GM12891 (cell line): Measurements from ENCODE around the gene UBE2I.
"Not testable (repeated sequence)": the region's sequence is repeated elsewhere in the genome, so short reads cannot be mapped to it uniquely, and the experiment has no call there.

ENCODE experiments used
- DNase-seq: peaks from one replicate; pipeline ENCODE4 v3.0.0; 2011; ENCODE audit warnings: low spot score; ENCODE audit not compliant: insufficient read length
- FAIRE-seq: peaks from 2 replicates; lab custom pipeline; 2011; peaks lifted over from hg19 to GRCh38; lab: Jason Lieb, UNC
- PAX5 ChIP-seq: IDR thresholded peaks from 2 replicates; pipeline ENCODE4 v1.6.1; 2011; ENCODE audit warnings: low read length, moderate library complexity, mild to moderate bottlenecking; ENCODE audit not compliant: insufficient read depth, severe bottlenecking
- POLR2A ChIP-seq: IDR thresholded peaks from 2 replicates; pipeline ENCODE4 v1.6.1; 2011; ENCODE audit warnings: low read depth, low read length, control low read depth
- POLR2AphosphoS5 ChIP-seq: IDR thresholded peaks from 2 replicates; pipeline ENCODE4 v1.6.1; 2011; ENCODE audit warnings: low read depth, low read length, control low read depth
- POU2F2 ChIP-seq: IDR thresholded peaks from 2 replicates; pipeline ENCODE4 v1.6.1; 2011; ENCODE audit warnings: low read depth, mild to moderate bottlenecking, control low read depth, low read length, moderate library complexity
- SPI1 ChIP-seq: IDR thresholded peaks from 2 replicates; pipeline ENCODE4 v1.6.1; 2011; ENCODE audit warnings: low read depth, low read length, control low read depth
- TAF1 ChIP-seq: IDR thresholded peaks from 2 replicates; pipeline ENCODE4 v1.6.1; 2011; ENCODE audit warnings: low read depth, low read length, control low read depth

Gene UBE2I

GRCh38 chr16:1285669-1286512, 23.5 kb upstream of the UBE2I start:
- FAIRE-seq (no peak), DNase-seq (no peak)
- no peak for TF ChIP-seq POLR2A
- TF ChIP-seq POLR2AphosphoS5, result no peak
- no peak for TF ChIP-seq PAX5
- TF ChIP-seq SPI1, result no peak

GRCh38 chr16:1286513-1287094, 22.8 kb upstream of the UBE2I start:
- FAIRE-seq (no peak), DNase-seq (no peak)
- TF ChIP-seq PAX5 (no peak), SPI1 (no peak), POLR2A (no peak), POU2F2 (no peak), POLR2AphosphoS5 (no peak), TAF1 (no peak)

DNA sequence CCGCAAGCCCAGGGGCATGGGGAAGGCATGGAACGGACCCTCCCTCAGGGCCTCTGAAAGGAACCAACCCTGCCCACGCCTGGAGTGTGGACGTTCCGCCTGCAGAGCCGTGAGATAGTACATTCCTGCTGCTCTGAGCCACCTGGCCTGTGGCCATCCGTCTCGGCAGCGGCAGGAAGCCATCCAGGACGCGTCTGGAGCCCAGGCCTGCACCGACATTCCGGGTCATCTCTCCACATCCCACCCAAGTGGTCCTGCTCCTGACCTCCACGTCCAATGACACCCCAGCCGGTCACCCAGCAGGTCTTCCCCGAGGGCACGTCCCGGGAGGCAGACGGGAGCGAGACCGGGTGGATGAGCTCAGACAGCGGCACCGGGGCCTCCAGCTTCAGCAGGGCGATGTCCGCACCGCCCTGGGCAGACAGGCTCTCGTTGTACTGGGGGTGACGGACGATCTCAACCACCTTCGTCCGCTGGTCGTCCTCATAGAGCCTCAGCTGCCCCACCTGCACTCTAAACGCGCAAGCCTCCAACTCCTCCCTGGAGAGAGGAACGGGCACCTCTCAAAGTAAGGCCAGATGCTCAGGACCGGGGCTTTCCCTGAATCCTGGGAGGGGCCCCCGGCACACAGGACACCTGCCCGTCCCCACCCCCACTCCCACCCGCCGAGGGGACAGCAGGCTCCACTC, 21.3 kb upstream of the UBE2I start:
- no peak for TF ChIP-seq SPI1
- TF ChIP-seq TAF1, result no peak
- no peak for TF ChIP-seq PAX5
- TF ChIP-seq POU2F2, result no peak
- TF ChIP-seq POLR2A, result no peak
- no peak for TF ChIP-seq POLR2AphosphoS5
- DNase-seq (no peak), FAIRE-seq (no peak)

DNA sequence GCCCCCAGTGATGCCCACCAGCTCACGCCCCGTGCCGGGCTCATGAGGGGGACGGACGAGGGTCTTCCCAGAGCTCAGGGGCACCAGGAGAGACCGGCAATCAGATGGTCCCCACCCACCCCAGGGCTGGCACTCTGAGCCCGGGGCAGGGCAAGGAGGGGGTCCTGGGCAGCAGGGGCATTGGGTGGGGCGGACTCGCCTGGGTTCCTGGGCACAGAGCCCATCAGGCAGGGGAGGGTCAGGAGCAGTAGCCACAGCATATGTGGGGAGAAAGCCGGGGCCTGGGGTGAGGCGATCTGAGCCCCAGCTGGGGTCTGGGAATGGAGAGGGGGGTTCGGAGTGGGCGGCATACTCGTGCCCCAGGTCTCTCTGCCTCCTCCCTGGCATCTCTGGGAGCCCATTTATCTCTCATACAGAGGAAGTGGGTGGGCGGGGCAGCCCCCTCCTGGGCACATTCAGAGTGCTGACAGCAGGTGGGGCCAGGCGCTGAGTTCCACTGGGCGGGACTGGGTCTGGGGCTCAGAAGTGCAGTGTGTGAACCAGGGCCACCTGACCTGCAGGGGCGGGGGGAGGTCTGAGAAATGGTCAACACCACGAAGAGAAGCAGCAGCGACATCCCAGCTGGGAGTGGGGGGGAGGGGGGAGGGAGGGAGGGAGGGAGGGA, 20.5 kb upstream of the UBE2I start:
- TF ChIP-seq SPI1 (no peak), TAF1 (no peak), POU2F2 (no peak), POLR2A (no peak), PAX5 (no peak), POLR2AphosphoS5 (no peak)
- DNase-seq (no peak), FAIRE-seq (no peak)

DNA sequence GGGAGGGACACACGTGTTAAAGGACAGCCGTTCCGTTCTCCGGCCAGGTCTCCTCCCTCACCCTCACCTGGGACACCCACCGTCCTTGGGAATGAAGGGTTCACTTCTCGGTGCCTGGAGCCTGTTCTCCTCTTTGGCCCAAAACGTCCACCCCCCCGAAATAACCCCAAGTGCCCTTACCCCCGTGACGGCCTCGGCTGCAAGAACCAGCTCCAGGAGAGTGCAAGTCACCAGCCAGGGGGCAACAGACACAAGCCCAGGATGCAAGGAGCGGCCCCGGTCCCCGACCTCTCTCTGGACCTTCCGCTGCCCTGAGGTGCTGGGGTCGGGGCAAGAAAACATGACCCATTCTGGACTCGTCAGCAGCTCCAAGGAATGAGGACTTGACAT, 20.0 kb upstream of the UBE2I start:
- FAIRE-seq (no peak), DNase-seq (no peak)
- no peak for TF ChIP-seq SPI1
- TF ChIP-seq POLR2A, result no peak
- no peak for TF ChIP-seq PAX5
- no peak for TF ChIP-seq TAF1
- no peak for TF ChIP-seq POU2F2
- no peak for TF ChIP-seq POLR2AphosphoS5

- FAIRE-seq, result no peak
- no peak for DNase-seq
- TF ChIP-seq SPI1, result no peak
- no peak for TF ChIP-seq TAF1
- TF ChIP-seq POLR2AphosphoS5, result no peak
- TF ChIP-seq POU2F2, result no peak
- no peak for TF ChIP-seq POLR2A
- no peak for TF ChIP-seq PAX5
These were observed 19.4 kb upstream of the UBE2I start for GRCh38 chr16:1290063-1290501.

GRCh38 chr16:1290860-1291575, 18.4 kb upstream of the UBE2I start:
- no peak for FAIRE-seq
- DNase-seq, result no peak
- TF ChIP-seq PAX5, result no peak
- no peak for TF ChIP-seq TAF1
- no peak for TF ChIP-seq SPI1
- TF ChIP-seq POLR2A, result no peak
- no peak for TF ChIP-seq POLR2AphosphoS5
- no peak for TF ChIP-seq POU2F2

- DNase-seq, result no peak
- no peak for FAIRE-seq
- no peak for TF ChIP-seq POLR2A
- no peak for TF ChIP-seq TAF1
- no peak for TF ChIP-seq SPI1
- no peak for TF ChIP-seq PAX5
- no peak for TF ChIP-seq POU2F2
- no peak for TF ChIP-seq POLR2AphosphoS5
These were observed 17.9 kb upstream of the UBE2I start for GRCh38 chr16:1291576-1291974.

DNA sequence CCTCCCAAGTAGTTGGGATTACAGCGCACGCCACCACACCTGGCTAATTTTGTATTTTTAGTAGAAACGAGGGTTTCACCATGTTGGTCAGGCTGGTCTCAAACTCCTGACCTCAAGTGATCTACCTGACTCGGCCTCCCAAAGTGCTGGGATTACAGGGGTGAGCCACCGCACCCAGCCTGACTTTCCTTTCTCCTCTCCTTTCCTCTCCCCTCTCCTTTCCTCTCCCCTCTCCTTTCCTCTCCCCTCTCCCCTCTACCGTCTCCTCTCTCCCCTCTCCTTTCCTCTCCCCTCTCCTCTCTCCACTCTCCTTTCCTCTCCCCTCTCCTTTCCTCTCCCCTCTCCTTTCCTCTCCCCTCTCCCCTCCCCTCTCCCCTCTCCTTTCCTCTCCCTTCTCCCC, 17.2 kb upstream of the UBE2I start:
- FAIRE-seq, DNase-seq: not testable (repeated sequence)

GRCh38 chr16:1292808-1293207, 16.6 kb upstream of the UBE2I start:
- not testable (repeated sequence) for DNase-seq, FAIRE-seq
